NT2/D1 (cell line): ENCODE data around the gene OLFM4.

ENCODE experiments used
- DNase-seq: peaks from one replicate; pipeline ENCODE4 v3.0.0-alpha.2; 2011; ENCODE audit warnings: low read depth, low spot score
- H3K27me3 ChIP-seq: 2 replicates; pipeline ENCODE4 v1.6.0; 2011; ENCODE audit warnings: mild to moderate bottlenecking; ENCODE audit not compliant: insufficient read length, insufficient read depth
- H3K36me3 ChIP-seq: 2 replicates; pipeline ENCODE4 v1.6.1; 2011; ENCODE audit warnings: mild to moderate bottlenecking, low read length, mixed read lengths; ENCODE audit not compliant: insufficient read depth, insufficient read length
- H3K4me1 ChIP-seq: 2 replicates; pipeline ENCODE4 v1.5.1; 2011; ENCODE audit not compliant: insufficient read depth, insufficient read length
- H3K4me3 ChIP-seq: 2 replicates; pipeline ENCODE4 v1.5.1; 2011; ENCODE audit warnings: low read depth; ENCODE audit not compliant: insufficient read length
- H3K9ac ChIP-seq: 2 replicates; pipeline ENCODE4 v1.6.0; 2011; ENCODE audit warnings: low read depth; ENCODE audit not compliant: insufficient read length
- H3K9me3 ChIP-seq: 2 replicates; pipeline ENCODE4 v1.5.1; 2011; ENCODE audit warnings: mild to moderate bottlenecking, low read length; ENCODE audit not compliant: insufficient read depth
- SUZ12 ChIP-seq: IDR thresholded peaks from 2 replicates; pipeline ENCODE4 v1.6.1; 2011; ENCODE audit not compliant: insufficient read length, insufficient read depth; ENCODE audit errors: extremely low read depth
- YY1 ChIP-seq: IDR thresholded peaks from 2 replicates; pipeline ENCODE4 v1.6.1; 2011; ENCODE audit not compliant: insufficient read length, insufficient read depth
- ZNF274 ChIP-seq: IDR thresholded peaks from 2 replicates; pipeline ENCODE4 v1.6.1; 2011; ENCODE audit warnings: mild to moderate bottlenecking, low read depth, low read length

OLFM4 gene

DNA sequence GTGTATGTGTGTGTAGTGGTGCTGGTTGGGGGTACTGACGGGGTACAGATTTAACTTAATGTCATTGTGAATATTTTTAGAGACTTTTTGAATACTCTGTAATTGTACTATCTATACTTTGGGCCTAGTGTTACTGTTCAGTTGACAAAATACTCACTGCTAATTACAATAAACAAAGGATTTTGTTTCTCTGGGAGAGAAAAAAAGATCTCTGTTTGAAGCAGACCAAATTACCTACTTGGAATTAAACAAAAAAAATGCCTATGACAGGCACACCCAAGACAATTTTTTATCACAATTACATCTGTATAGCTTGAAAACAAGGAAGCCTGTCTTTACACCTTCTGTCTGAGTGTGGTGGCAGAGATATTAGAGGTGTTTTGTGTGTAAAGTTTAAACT lies 45.1 kb downstream of the OLFM4 start:
- DNase-seq: no peak
- Histone ChIP-seq H3K9ac (no peak overlapping the region), H3K36me3 (no peaks in the 10 kb centered on the region), H3K27me3 (no peaks in the 10 kb centered on the region), H3K9me3 (no peaks in the 10 kb centered on the region), H3K4me1 (no peaks in the 10 kb centered on the region), H3K4me3 (no peak overlapping the region)
- TF ChIP-seq YY1 (no peak), SUZ12 (no peak), ZNF274 (no peak)

DNA sequence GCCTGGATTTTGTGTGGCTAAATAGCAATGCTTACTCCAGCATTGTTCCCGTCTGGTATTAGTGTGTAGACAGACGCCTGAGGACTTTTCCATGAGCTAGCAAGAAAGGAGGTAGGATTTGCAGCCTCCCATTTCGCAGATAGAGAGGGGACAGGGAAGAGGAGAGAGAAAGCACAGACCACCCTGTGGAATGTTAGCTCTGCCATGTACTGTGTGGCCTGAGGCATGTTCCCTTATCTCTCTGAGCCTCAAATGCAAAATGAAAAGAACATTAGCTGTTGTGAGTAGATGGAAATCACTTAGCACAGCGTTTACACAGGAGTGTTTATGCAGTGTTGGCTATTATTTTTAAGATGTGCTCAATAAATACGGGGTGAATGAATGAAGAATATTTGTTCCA lies 45.5 kb downstream of the OLFM4 start:
- no peak for DNase-seq
- Histone ChIP-seq H3K4me1 (no peaks in the 10 kb centered on the region), H3K4me3 (no peak overlapping the region), H3K9me3 (no peaks in the 10 kb centered on the region), H3K9ac (no peak overlapping the region), H3K27me3 (no peaks in the 10 kb centered on the region), H3K36me3 (no peaks in the 10 kb centered on the region)
- TF ChIP-seq YY1 (no peak), ZNF274 (no peak), SUZ12 (no peak)

- Histone ChIP-seq H3K4me3 (no peak overlapping the region), H3K36me3 (no peaks in the 10 kb centered on the region), H3K4me1 (no peaks in the 10 kb centered on the region), H3K9ac (no peak overlapping the region), H3K27me3 (no peaks in the 10 kb centered on the region), H3K9me3 (no peaks in the 10 kb centered on the region)
- TF ChIP-seq ZNF274 (no peak), YY1 (no peak), SUZ12 (no peak)
- no peak for DNase-seq
These were observed 46.9 kb downstream of the OLFM4 start for GRCh38 chr13:53075356-53076041.

DNA sequence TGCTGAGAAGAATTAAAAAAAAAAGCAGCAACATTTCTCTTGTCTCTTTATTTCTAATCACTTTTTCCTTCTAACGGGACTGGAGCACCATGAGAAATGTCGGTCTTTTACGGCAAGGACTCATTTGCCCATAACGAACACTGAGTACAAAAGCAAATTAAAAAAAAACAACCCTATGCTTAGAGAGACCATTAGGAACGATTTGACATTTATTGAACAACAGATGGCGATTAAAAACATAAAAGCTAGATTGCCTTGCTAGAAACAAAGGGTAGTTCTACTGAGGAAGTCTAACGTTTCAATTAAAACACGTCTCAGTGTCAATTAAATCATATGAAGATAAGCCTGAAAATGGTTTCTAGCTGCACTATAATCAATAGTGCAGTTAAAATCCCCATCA lies 51.1 kb downstream of the OLFM4 start:
- TF ChIP-seq SUZ12 (no peak), YY1 (no peak), ZNF274 (no peak)
- Histone ChIP-seq H3K4me3 (no peak overlapping the region), H3K9me3 (no peaks in the 10 kb centered on the region), H3K36me3 (no peaks in the 10 kb centered on the region), H3K27me3 (no peaks in the 10 kb centered on the region), H3K4me1 (no peaks in the 10 kb centered on the region), H3K9ac (no peak overlapping the region)
- DNase-seq: no peak

DNA sequence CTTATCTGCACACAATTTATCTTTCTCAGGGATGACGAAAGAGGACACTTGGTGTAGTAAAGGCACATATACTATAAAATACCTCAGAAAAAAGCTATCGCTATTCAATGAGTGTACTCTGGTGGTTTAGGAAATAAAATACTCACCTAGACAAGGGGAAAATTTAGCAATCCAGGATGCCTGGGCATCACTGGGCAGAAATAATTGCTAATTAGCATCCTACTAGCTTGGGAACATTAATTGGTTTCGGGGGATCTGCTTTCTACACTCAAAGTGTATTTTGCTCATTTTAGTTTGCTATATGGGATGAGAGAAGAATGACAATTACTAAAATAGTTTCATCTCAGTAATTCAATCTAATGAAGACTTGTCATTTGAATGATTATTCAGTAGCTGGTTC lies 60.3 kb downstream of the OLFM4 start:
- H3K4me3 ChIP-seq: no peak overlapping the region
- DNase-seq: no peak
- no peaks in the 10 kb centered on the region for H3K4me1 ChIP-seq
- no peaks in the 10 kb centered on the region for H3K27me3 ChIP-seq
- no peak overlapping the region for H3K9ac ChIP-seq
- H3K9me3 ChIP-seq: no peaks in the 10 kb centered on the region
- H3K36me3 ChIP-seq: no peaks in the 10 kb centered on the region
- TF ChIP-seq ZNF274 (no peak), SUZ12 (no peak), YY1 (no peak)

DNA sequence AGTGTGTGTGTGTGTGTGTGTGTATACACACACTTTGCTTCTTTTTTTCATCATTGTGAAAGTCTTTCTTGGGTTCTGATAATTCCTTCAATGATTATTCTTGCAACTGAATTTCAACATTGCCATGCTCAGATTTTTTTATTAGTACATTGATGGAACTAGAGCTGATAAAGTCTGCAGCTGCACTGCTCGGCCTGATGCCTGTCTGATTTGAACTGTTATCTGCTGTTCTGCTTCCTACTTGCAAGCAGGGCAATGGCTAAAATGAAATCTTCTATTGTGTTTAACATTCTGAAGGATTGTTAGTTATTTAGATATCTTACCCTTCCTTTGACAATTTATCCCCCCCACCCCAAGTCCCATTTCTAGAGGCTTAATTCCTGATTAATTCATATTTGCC lies 61.3 kb downstream of the OLFM4 start:
- no peak for TF ChIP-seq ZNF274
- no peak for TF ChIP-seq YY1
- TF ChIP-seq SUZ12: no peak
- Histone ChIP-seq H3K36me3 (no peaks in the 10 kb centered on the region), H3K4me3 (no peak overlapping the region), H3K9ac (no peak overlapping the region), H3K27me3 (no peaks in the 10 kb centered on the region), H3K4me1 (no peaks in the 10 kb centered on the region), H3K9me3 (no peaks in the 10 kb centered on the region)
- DNase-seq: no peak

DNA sequence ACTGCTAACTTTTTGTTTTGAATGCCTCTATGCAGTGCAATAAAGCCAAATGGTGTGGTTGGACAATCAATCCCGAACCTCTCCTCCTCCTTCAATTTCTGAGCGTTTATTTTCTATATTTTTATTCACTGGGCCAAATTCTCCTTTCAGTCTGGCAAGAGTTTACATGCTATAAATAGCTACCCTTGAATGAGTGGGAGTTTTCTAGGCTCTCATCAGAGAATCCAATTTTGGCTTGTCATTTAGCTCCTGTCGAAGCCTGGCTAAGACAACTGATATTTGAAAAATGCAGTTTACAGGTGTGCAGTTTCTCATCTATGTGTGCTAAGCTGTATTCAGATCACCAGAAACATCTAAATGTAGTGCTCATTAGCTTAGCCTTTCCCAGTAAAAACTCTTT lies 61.8 kb downstream of the OLFM4 start:
- Histone ChIP-seq H3K9ac (no peak overlapping the region), H3K4me1 (no peaks in the 10 kb centered on the region), H3K4me3 (no peak overlapping the region), H3K9me3 (no peaks in the 10 kb centered on the region), H3K27me3 (no peaks in the 10 kb centered on the region), H3K36me3 (no peaks in the 10 kb centered on the region)
- DNase-seq: no peak
- TF ChIP-seq YY1 (no peak), SUZ12 (no peak)
